HG03045 (cell line): ENCODE measurements around the gene MAML1.

Source experiments
- ATAC-seq: cut with Tn5 transposase; IDR thresholded peaks from one replicate; pipeline ENCODE4 v1.9.1; 2021; ENCODE audit warnings: mild to moderate bottlenecking, moderate library complexity; ENCODE audit not compliant: unreplicated experiment

Gene MAML1

GRCh38 chr5:179819296-179820126, 86.9 kb downstream of the MAML1 start:
- no peak for ATAC-seq

GRCh38 chr5:179820127-179820482, 87.5 kb downstream of the MAML1 start:
- ATAC-seq: no peak

- ATAC-seq: peak; percentile 36
Measured at GRCh38 chr5:179820483-179821297, 88.1 kb downstream of the MAML1 start, which contains the start of gene SQSTM1. Gene SQSTM1 (plus strand): TSS chr5:179820905. CDS start chr5:179820937, 32 bp downstream.

GRCh38 chr5:179821298-179822058, 88.9 kb downstream of the MAML1 start:
- peak; percentile 46 for ATAC-seq

- ATAC-seq: no peak
Measured at GRCh38 chr5:179822059-179822432, 89.4 kb downstream of the MAML1 start.

- ATAC-seq: no peak
Measured at GRCh38 chr5:179822444-179822990, 89.9 kb downstream of the MAML1 start.

GRCh38 chr5:179823937-179824744, 91.5 kb downstream of the MAML1 start:
- no peak for ATAC-seq

GRCh38 chr5:179824745-179825112, 92.1 kb downstream of the MAML1 start:
- ATAC-seq: no peak

- ATAC-seq: no peak
Measured at GRCh38 chr5:179825655-179826182, 93.1 kb downstream of the MAML1 start.
